Suppressor macrophage treated with lipopolysaccharide for 1 hour (primary cell): Measurements from ENCODE around the gene LRRC7.
A peak's percentile ranks its signal among the peaks of the same experiment; 100 is the strongest.
"Not testable (repeated sequence)": the region's sequence is repeated elsewhere in the genome, so short reads cannot be mapped to it uniquely, and the experiment has no call there.

Experiments
- DNase-seq, 3 donors: peaks; one replicate each; pipeline ENCODE4 v3.0.0-alpha.2; 2020 to 2022

Gene LRRC7

DNA sequence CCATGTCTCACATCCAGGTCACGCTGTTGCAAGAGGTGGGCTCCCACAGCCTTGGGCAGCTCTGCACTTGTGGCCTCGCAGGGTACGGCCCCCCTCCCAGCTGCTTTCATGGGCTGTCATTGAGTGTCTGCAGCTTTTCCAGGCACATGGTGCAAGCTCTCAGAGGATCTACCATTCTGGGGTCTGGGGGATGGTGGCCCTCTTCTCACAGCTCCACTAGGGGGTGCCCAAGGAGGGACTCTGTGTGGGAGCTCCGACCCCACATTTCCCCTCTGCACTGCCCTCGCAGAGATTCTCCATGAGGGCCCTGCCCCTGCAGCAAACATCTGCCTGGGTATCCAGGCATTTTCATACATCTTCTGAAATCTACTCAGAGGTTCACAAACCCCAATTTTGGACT, 219.4 kb downstream of the LRRC7 start:
- DNase-seq, result no peak

DNA sequence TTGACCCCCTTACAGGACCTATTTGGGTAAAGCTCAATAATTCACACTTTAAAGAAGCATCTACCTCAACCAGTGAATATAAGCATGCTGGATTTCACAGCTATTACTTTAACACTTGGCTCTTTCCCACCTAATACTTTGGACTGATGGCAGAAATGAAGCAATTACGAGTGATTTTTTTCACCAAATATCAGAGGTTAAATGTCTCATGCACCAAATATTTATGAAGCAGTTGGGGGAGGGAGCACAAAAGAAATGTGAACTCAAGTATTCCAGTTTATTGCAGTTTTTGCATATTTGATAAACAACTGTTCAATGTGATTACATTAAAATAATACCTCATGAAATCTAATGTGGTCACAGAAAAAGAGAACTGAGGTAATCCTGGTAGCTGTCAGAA, 223.6 kb downstream of the LRRC7 start:
- DNase-seq, result no peak

DNA sequence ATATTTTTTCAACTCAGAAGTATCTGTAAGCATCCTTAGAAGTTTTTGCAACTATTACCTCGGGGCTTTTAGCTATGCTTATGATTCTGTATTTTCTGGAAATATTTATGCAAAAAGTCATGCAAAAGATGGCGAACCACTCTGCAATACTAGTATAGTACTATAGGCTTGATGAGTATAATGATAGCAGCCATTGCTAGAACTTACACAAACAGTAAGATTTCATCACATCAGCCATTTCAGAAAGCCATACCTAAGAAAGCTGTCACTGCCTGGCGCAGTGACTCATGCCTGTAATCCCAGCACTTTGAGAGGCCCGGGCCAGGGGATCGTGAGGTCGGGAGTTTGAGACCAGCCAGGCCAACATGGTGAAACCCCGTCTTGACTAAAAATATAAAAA, 227.1 kb downstream of the LRRC7 start:
- no peak for DNase-seq

DNA sequence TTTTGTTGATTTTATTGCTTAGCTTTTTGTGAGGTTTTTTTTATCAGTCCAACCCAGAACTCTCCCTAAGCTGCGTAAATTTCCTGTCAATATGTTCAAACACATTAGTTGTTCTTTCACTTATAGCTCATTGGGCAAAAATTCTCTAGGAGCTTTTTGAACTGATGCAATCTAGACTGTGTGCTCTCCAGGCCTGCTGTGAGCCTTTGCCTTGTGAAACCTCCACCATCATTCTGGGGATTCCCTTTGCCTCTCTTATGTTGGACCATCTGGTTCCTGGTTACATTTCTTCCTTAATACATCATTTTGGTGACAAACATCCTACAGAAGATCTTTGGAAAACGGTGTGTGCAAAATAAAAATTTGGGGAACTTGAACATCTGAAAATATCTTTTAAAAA, 247.2 kb downstream of the LRRC7 start:
- DNase-seq, result peak in 1 of 3 donors; percentile 1

DNA sequence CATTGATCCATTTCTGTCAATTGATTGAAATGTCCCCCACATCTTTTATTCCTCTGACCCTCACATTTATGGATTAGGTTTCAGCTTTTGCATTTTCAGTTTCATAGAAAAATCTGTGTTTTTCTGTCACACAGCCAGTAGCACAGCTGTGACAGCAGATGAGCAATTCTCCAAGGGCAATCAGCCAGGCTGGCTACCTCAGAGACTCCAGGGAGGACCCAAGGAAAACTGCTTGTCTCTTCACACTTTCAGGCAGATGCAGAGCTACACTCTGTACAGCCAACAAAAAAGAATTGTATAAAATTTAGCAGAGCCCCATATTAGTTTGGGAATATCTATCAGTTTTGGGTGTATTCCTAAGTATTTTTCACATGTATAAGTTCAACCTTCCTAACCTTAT, 257.2 kb downstream of the LRRC7 start:
- DNase-seq, result no peak

DNA sequence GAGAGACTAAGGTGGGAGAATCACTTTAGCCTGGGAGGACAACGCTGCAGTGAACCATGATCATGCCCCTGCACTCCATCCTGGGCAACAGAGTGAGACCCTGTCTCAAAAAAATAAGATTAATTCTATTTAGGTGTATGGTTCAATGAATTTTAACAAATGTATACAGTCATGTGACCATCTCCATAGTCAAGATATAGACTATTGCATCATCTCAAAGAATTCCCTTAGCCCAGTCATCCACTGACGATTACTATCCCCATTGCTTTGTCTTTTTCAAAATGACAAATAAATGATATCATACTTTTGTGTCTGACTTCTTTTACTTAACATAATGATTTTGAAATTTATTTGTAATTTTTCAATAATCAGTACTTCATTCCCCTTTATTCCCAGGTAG, 260.0 kb downstream of the LRRC7 start:
- no peak for DNase-seq

DNA sequence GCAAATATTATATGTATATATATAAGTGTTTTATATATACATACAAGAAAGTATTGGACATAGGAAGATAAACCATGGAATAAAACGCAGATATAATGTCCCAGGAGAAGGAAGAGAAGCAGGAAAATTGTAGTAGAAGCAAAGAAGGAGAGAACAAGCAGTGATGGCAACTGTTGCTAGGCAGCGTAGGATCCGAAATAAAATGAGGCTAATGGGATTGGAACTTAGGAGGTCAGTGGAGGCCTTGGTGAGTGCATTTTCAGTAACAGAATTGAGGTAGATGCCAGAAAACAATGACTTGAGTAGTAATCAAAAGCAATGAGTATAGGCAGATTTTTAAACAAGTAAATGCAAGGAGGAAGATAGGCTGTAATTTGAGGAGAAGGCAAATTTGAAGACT, 265.8 kb downstream of the LRRC7 start:
- no peak for DNase-seq

DNA sequence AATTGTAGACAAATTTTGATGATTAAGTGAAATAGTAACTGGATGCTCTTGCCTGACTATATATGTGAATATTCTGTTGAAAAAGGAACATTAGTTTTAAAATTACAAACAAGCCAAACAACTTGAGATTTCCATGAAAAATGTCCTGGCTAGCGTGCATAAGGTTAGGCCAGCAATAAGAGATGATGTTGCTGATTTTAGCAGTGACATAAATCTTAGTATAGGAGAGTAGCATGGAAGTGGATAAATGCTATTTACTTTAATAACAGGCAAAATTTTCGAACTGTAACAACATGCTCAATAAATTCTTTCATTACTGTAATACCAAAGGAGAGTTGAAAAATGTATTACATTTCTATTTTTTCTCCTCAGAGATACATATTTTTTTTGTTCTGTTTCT, 266.6 kb downstream of the LRRC7 start:
- DNase-seq, result no peak

DNA sequence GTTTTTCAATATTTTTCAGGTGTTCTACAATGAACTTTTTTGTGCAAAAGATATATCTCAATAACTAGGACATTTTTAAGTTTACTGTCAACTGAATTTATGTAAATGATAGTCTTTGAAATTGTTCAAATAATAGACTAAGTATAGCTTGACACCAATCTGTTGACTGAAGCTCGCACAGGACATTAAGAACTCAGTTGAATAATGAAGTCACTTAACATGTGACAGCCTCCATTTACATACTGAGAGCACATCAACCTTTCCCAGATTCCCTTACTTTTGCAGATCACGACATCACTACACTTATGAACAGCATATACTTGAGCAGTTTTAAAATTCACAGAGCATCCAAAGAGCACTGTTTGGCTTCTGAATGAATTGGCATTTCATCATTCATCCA, 268.2 kb downstream of the LRRC7 start:
- no peak for DNase-seq

DNA sequence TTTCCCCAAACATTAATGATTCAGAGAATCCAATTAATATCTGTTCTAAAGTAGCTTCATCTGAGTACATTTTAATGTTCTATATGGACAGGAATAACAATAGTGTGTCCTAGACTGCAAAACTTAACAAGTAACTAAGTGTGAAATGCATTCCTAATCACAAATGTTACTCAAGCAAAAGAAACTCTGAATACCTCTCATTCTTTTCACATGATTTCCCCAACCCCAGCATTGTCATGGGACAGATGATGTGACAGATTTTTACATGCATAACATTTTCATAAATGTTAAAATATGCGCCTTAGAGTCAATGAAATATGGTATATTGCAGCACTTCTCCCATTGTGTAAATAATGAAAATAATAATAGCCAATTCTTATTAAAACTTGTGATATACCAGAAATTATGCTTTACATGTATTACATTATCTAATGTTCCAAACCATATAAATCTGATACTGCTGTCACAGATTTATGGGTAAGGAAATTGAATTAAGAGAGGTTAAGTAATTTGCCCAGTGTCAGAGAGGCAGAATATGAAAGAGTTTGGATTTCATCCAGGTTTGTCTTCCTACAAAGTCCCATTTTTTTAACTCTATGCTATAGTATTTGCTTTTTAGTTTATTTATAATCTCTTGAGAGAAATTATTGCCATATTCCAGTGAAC, 269.4 kb downstream of the LRRC7 start:
- DNase-seq, result no peak

DNA sequence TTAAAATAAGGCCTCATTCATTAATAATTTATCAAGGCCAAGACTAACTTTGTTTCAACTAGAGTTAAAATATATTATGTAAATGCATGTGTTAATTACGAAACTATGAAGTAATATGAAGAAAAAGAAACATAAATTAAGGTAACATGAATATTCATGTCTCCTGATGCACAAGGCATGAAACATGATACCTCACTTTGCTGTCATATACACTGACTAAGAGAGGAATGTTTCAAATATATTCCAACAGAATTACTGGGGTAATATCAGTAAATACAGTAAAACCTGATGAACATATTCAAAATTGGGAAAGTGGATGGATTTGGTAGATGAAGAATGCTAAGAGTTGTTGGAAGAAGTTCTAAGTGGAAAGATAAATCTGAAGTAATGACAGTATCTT, 274.6 kb downstream of the LRRC7 start:
- no peak for DNase-seq

DNA sequence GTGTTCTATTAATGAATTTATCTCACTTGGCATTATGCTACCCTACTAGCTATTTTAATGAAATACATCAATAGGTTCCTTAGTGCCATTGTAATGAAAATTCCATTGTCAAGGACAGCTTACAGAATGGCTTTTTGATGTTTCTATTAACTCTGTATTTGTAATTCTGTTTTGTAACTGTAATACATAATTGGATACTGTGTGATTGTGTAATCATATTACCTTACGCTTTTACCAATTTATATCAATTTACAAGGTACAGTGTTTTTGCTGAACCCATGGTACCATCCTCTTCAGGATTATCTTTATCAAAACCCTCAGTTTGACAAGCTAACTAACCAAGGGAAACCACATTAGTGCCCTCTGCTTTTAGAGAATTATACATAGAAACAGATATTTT, 277.9 kb downstream of the LRRC7 start:
- no peak for DNase-seq

DNA sequence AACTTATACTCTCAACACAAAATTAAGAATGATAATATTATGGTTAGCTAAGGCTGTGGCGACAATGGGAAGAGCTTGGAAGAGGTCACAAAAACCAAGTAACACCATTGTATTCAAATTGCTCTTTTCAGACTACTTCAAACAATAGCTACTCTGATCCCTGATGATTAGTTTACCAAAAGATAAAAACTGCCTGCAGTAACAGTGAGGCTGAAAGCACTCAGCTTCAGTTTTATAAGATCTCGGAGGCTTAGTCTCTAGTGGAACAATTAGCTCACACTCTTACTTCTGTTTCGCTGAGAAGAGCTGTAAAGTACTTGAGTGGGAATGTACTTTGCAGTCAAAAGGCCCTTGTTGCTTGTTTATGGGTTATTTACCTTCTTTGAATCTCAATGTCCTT, 278.5 kb downstream of the LRRC7 start:
- DNase-seq, result no peak

DNA sequence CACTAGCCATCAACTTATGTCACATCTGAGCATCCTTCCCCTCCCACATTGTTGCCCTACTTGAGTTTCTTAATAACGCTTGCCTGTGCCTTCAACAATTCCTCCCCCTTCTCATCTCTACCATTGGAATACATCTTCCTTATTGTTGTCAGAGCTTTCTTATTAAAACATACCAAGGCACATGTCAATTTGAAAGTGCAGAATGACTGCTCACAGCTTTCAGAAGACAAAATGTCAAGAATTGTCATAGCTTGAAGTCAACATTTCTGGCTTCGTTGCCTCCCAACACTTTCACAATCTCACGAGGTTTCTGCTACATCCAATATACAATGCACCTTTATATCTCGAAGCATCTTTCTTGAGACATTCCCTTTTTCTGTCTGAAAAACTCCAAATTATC, 279.9 kb downstream of the LRRC7 start:
- DNase-seq, result no peak

DNA sequence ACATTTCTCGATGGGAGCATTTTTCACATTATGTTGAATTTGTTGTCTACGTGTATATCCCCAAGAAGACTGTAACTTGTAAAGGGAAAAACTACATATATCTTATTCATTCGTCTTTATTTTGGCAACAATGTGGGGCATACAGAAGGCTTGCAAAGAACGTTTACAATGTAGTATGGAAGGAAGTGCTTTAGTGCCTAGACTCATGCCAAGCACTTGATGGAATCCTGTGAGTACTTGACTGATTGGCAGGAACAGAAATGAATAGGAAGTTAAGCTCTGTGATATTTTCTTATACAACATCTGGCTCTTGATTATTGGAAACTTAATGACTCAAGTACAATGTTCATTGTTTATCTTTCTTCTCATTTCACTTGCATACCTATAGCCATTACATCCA, 284.4 kb downstream of the LRRC7 start:
- no peak for DNase-seq

DNA sequence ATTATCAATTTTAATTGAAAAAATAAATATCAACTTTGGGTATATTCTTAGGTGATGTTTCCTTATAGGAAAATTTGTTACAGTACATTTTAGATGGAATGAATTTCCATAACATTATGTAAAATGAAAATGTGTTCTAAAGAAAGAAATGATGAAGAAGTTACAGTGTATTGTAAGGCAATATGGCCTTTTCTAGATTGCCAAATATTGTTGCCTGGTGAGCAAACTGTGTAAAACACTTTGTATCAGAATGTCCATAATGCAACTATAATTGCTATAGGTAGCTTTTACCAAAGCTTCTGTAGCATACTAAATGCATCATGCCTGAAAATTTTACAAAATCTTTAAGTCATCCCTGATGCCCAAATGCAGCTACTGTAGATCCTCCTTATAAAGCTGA, 285.0 kb downstream of the LRRC7 start:
- no peak for DNase-seq

DNA sequence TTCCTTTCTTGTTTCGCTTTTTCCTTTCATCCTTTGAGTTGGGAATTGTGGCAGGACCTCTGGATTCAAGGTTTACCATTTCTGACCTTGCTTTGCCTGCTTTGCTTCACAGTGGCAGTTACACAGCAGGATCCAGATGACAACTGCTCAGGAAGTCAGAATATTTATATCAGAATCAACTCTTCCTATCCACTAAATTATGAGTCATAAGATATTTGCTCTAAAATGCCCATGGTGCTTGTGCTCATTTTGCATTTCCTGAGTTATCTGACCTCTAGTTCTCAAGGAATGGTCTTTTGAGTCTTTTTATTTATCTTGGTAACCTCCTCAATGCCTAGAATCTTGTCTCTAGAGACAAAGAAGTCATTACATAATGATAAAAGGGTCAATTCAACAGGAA, 290.8 kb downstream of the LRRC7 start:
- no peak for DNase-seq

DNA sequence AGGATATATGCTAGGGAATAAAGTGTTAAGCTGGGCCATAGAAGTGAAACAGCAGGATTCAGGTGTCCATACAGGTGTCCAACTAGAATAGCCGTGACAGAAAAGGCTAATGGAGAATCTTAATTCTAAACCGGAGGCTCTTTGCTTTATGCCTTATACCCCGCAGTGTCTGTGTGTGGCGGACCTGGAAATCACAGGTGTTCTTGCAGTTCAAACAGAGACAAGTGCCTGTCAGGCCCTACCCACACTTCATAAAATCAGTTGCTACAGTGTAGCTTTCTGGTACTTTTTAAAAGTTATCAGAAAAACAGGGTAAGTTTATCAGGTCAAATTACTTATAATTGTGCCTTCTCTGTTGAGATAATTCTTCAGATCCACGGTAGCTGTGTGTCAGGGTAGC, 293.9 kb downstream of the LRRC7 start:
- DNase-seq, result no peak

DNA sequence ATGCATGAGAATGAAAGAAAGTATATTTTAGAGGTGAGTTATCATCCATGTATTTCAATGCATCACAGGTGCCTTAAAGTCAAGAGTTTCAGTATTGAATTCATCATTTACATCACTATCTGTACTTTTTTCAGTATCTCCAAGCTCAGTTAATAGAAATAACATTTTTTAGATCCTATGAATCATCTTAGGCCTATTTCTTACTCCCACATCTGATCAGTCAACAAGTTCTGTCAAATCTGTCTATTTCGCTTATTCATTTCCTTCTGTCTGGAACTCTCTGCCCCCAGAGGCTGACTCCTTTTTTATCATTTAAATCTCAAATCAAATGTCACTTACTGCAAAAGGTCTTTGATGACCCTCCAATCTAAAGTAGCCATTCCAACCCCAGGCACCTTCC, 295.2 kb downstream of the LRRC7 start:
- no peak for DNase-seq

DNA sequence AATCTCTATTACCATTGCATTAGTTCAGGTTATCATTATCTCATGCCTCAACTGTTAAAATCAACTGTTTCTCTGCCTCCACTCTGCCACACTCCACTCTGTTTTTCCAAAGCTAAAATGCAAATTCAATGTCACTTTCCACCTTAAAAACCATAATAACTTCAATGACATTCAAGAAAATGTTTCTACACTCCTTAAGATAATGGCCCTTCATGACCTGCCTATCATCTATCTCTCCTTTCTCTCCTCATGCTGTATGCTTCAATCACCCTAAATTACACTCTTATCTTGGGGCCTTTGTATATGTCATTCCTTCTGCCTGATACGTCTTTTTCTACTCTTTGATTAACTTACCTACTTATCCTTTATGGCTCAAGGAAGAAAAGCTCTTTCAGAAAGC, 296.0 kb downstream of the LRRC7 start:
- no peak for DNase-seq

DNA sequence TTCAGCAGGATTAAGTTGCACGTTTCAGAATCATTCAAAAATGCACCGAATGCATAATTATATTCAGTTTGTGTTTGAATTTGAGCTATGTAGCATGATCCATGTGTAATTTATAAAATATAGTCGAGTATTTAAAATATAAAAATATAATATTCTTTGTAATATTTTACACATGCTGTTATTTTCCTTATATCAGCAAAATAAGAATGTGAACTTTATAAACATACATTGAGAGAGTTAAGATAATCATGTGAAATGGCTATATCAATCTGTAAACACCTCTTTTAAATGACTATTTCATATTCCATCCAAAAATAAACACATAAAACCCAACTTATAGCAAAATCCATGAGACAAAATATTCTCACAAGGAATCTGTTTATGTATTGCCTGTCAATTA, 303.7 kb downstream of the LRRC7 start:
- DNase-seq, result no peak

DNA sequence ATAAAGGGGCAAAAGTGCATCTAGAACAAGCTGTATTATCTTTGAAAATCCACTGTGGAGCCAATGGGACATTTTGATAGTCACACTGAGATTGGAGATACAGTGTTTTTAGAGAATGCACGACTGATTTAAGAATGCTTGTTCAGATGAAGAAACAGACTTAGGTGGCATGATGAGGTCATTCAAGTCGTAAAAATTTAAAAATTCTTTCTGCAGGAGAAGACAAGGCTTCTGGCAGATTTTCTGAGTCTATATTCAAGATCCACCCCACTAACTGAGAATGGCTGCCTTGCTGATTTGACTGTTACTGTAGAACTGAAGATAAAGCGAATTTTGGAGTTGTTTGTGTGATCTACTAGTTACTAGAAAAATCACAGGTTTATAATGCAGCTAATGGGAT, 310.6 kb downstream of the LRRC7 start:
- no peak for DNase-seq

DNA sequence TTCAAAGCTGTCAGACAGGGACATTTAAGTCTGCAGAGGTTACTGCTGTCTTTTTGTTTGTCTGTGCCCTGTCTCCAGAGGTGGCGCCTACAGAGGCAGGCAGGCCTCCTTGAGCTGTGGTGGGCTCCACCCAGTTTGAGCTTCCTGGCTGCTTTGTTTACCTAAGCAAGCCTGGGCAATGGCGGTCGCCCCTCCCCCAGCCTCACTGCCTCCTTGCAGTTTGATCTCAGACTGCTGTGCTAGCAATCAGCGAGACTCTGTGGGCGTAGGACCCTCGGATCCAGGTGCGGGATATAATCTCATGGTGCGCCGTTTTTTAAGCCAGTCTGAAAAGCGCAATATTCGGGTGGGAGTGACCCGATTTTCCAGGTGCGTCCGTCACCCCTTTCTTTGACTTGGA, 320.3 kb downstream of the LRRC7 start:
- DNase-seq, result not testable (repeated sequence)

DNA sequence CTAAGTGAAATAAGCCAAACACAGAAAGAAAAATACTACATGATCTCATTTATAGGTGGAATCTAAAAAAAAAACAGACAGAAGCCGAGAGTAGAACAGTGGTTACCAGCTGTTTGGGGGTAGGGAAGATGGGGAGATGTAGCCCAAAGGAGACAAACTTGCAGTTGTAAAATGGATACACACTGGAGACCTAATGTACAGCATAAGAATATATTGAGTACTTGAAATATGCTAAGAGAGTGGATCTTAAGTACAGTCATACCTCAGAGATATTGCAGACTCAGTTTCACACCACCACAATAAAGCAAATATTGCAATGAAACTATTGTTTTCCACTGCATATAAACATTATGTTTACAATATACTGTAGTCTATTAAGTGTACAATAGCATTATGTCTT, 320.9 kb downstream of the LRRC7 start:
- DNase-seq, result no peak

DNA sequence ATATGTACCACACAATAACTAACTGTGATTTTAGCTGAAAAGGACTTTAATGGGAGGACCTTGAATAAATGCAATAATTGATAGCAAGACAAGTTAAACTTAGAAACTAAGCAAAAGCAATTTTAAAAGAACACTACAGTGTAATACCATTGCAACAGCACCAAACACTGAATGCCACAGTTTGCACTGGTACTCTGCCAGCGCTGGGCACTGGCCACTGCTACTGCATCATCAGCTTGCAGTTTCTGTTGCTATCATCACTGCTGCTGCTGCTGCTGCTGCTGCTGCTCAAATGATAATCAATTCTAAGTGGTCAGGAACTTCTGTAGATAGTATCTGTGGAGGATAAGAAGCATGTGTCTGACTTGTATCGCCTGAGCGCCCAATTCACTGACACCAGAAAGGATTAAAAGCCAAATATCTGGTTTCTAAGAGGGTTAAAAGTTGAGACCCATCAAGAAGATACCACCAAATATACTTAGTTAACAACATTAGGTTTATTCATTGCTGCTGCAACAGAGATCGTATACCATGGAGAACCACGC, 330.8 kb downstream of the LRRC7 start:
- no peak for DNase-seq
